SK-MEL-5 (cell line): Measurements from ENCODE around the gene CCDC148. TPM values are rescaled to one million over a fixed set of nuclear protein-coding genes. Genes with fewer than 3 reads are reported as not detected.

ENCODE experiments used
- DNase-seq: peaks from one replicate; pipeline ENCODE4 v3.0.0-alpha.2; 2016; ENCODE audit warnings: low read depth, low spot score
- in situ Hi-C: cut with HindIII; loops from 2 replicates; pipeline ENCODE4 v1.10.0; 2016; ENCODE audit warnings: low sequenced_read_pairs, high pct_unique_total_duplicates, low pct_unique_long_range_greater_than_20kb
- total RNA-seq: library from RNA; depleted of rRNA; stranded (reverse); fragments of >200 nt; shearing (Covaris generic); gene quantifications from 2 replicates; pipeline ENCODE4 v1.2.3, GENCODE V29; 2014

Gene CCDC148
- total RNA-seq, 1 experiment from 2014 or later, result 0.13 TPM

- no peak for DNase-seq
- in situ Hi-C loops, result no loop called here
Measured at GRCh38 chr2:158217593-158217992, 239.0 kb downstream of the CCDC148 start.

GRCh38 chr2:158214431-158214830 lies 242.1 kb downstream of the CCDC148 start:
- no peak for DNase-seq
- in situ Hi-C loops, result no loop called here

GRCh38 chr2:158213773-158214172 lies 242.8 kb downstream of the CCDC148 start:
- in situ Hi-C loops, result no loop called here
- no peak for DNase-seq

- in situ Hi-C loops, result no loop called here
- DNase-seq, result no peak
Measured at GRCh38 chr2:158212301-158212700, 244.3 kb downstream of the CCDC148 start.

- no peak for DNase-seq
- in situ Hi-C loops, result no loop called here
Measured at GRCh38 chr2:158211502-158211901, 245.1 kb downstream of the CCDC148 start.

GRCh38 chr2:158207354-158207753 lies 249.2 kb downstream of the CCDC148 start:
- in situ Hi-C loops, result no loop called here
- no peak for DNase-seq

- in situ Hi-C loops, result no loop called here
- DNase-seq, result no peak
Measured at GRCh38 chr2:158205215-158205614, 251.3 kb downstream of the CCDC148 start.

GRCh38 chr2:158204741-158205165 lies 251.8 kb downstream of the CCDC148 start:
- in situ Hi-C loops, result no loop called here
- DNase-seq, result no peak

GRCh38 chr2:158202161-158202815 lies 254.3 kb downstream of the CCDC148 start:
- peak; percentile 63 for DNase-seq
- in situ Hi-C loops, result no loop called here

- DNase-seq, result no peak
- in situ Hi-C loops, result no loop called here
Measured at GRCh38 chr2:158199928-158200650, 256.5 kb downstream of the CCDC148 start.

- in situ Hi-C loops, result no loop called here
- no peak for DNase-seq
Measured at GRCh38 chr2:158197940-158198339, 258.6 kb downstream of the CCDC148 start.

- in situ Hi-C loops, result no loop called here
- DNase-seq, result no peak
Measured at GRCh38 chr2:158194229-158194628, 262.3 kb downstream of the CCDC148 start.

- in situ Hi-C loops, result no loop called here
- DNase-seq, result no peak
Measured at GRCh38 chr2:158192515-158193443, 263.8 kb downstream of the CCDC148 start.

GRCh38 chr2:158191076-158191895 lies 265.3 kb downstream of the CCDC148 start:
- no peak for DNase-seq
- in situ Hi-C loops, result no loop called here

- DNase-seq, result no peak
- in situ Hi-C loops, result no loop called here
Measured at GRCh38 chr2:158189526-158189925, 267.0 kb downstream of the CCDC148 start.

GRCh38 chr2:158187908-158188307 lies 268.6 kb downstream of the CCDC148 start:
- DNase-seq, result no peak
- in situ Hi-C loops, result no loop called here

GRCh38 chr2:158184556-158185343 lies 271.8 kb downstream of the CCDC148 start:
- no peak for DNase-seq
- in situ Hi-C loops, result no loop called here
